Lung (tissue), 12 donors: ENCODE measurements around the gene PSD2. TPM values are rescaled to one million over a fixed set of nuclear protein-coding genes. Genes with fewer than 3 reads are reported as not detected.

ENCODE experiments used
- ATAC-seq: fragments of 200-7000 bp; cut with Tn5 transposase; one replicate; pipeline ENCODE4 v1.9.1; 2020; ENCODE audit warnings: moderate number of reproducible peaks; ENCODE audit not compliant: insufficient read depth, low FRiP score
- DNase-seq, 3 donors: peaks; one replicate each; pipeline ENCODE4 v3.0.0-alpha.2; 2013 to 2017
- H3K27ac ChIP-seq, 2 donors: one replicate each; pipeline ENCODE4 v1.5.1; 2013; ENCODE audit warnings: mild to moderate bottlenecking in 2 of 2, moderate library complexity in 2 of 2, control low read depth in 1 of 2, inconsistent platforms in 1 of 2, low read depth in 1 of 2, low read length in 1 of 2
- H3K27me3 ChIP-seq, 3 donors: one replicate each; pipeline ENCODE4 v1.5.1; 2013; ENCODE audit warnings: low read length in 2 of 3; ENCODE audit not compliant: control insufficient read depth in 3 of 3, insufficient read depth in 3 of 3
- H3K36me3 ChIP-seq, 4 donors: one replicate each; pipeline ENCODE4 v1.5.1; 2013; ENCODE audit warnings: low read length in 4 of 4, mild to moderate bottlenecking in 1 of 4, moderate library complexity in 1 of 4; ENCODE audit not compliant: control insufficient read depth in 4 of 4, insufficient read depth in 4 of 4
- H3K4me1 ChIP-seq, 5 donors: one replicate each; pipeline ENCODE4 v1.5.1; 2013; ENCODE audit warnings: low read length in 5 of 5, mild to moderate bottlenecking in 2 of 5, moderate library complexity in 1 of 5; ENCODE audit not compliant: control insufficient read depth in 5 of 5, insufficient read depth in 5 of 5
- H3K4me3 ChIP-seq: one replicate; pipeline ENCODE4 v1.5.1; 2013; ENCODE audit warnings: mild to moderate bottlenecking, control low read depth, moderate library complexity
- H3K9ac ChIP-seq, 2 donors: one replicate each; pipeline ENCODE4 v1.5.1; 2013; ENCODE audit warnings: low read length in 2 of 2, control low read depth in 1 of 2; ENCODE audit not compliant: insufficient read depth in 1 of 2
- H3K9me3 ChIP-seq, 4 donors: one replicate each; pipeline ENCODE4 v1.5.1; 2013; ENCODE audit warnings: low read length in 3 of 4, mild to moderate bottlenecking in 1 of 4, moderate library complexity in 1 of 4; ENCODE audit not compliant: control insufficient read depth in 4 of 4, insufficient read depth in 3 of 4
- CTCF ChIP-seq: IDR thresholded peaks from 2 replicates; pipeline ENCODE4 v1.5.1; 2012; ENCODE audit warnings: mild to moderate bottlenecking; ENCODE audit errors: control extremely low read depth, extremely low read depth
- WGBS, 2 donors: extraction: QIAGEN DNeasy Blood & Tissue Kit; methylation state at CpG; one replicate each; pipeline ENCODE4 v1.1.7; 2013; 5-methylcytosine and 5-hydroxymethylcytosine counted together
- polyA plus RNA-seq, 2 donors: library from polyadenylated mRNA; stranded (reverse); fragments of 200-250 nt; gene quantifications; one replicate each; pipeline ENCODE4 v1.2.1, GENCODE V29; 2013
- total RNA-seq, 2 donors: library from RNA; depleted of rRNA in 1 of 2; stranded (reverse); fragments of >200 nt in 1 of 2; gene quantifications; one replicate each; pipeline ENCODE4 v1.2.1, GENCODE V29; 2014 to 2021
- donor health status: control.
- donor health status: control.
- donor health status: Bipolar disorder and iron deficiency.
- donor health status: healthy.
- donor health status: DM: yes; HTN: yes; CAD: no.

Gene PSD2
- total and polyA plus RNA-seq, 4 donors = 0.01 to 0.20 (median 0.05) TPM

GRCh38 chr5:139787257-139787567 lies 8.4 kb upstream of the PSD2 start:
- Histone ChIP-seq H3K9ac (no peak overlapping the region), H3K9me3 (no peaks in the 10 kb centered on the region), H3K27me3 (peaks cover 0 to 4% (median 4%) of the 10 kb centered on the region in 3 donors), H3K27ac (no peak overlapping the region), H3K4me1 (peaks cover 0 to 9% (median 0%) of the 10 kb centered on the region in 5 donors), H3K36me3 (no peaks in the 10 kb centered on the region), H3K4me3 (no peak overlapping the region)
- ATAC-seq = no peak
- DNase-seq = no peak
- WGBS, 2 donors = 18 to 29% methylated on average over 5 of the region's 5 CpGs
- TF ChIP-seq CTCF = no peak

- Histone ChIP-seq H3K4me3 (peak overlapping the region; percentile 39), H3K9me3 (no peaks in the 10 kb centered on the region), H3K36me3 (no peaks in the 10 kb centered on the region), H3K9ac (peak overlapping the region in 1 of 2 donors; percentile 72), H3K27me3 (peaks cover 0 to 4% (median 4%) of the 10 kb centered on the region in 3 donors), H3K27ac (no peak overlapping the region), H3K4me1 (peaks cover 0 to 9% (median 0%) of the 10 kb centered on the region in 5 donors)
- WGBS, 2 donors = 0 to 1% methylated on average over 49 to 57 of the region's 57 CpGs
- DNase-seq (peak; percentile 83 to 90 (median 90)), ATAC-seq (peak; percentile 93)
- peak; percentile 95 for TF ChIP-seq CTCF
Measured at GRCh38 chr5:139787568-139788293, 7.9 kb upstream of the PSD2 start.

- no peaks in the 10 kb centered on the region for H3K36me3 ChIP-seq
- no peaks in the 10 kb centered on the region for H3K9me3 ChIP-seq
- H3K27ac ChIP-seq = no peak overlapping the region
- ATAC-seq (no peak), DNase-seq (no peak)
- peaks cover 0 to 4% (median 2%) of the 10 kb centered on the region in 3 donors for H3K27me3 ChIP-seq
- WGBS, 2 donors = 48% methylated on average over 32 of the region's 32 CpGs
- H3K9ac ChIP-seq = no peak overlapping the region
- no peak for TF ChIP-seq CTCF
- no peak overlapping the region for H3K4me3 ChIP-seq
- peaks cover 0 to 9% (median 0%) of the 10 kb centered on the region in 5 donors for H3K4me1 ChIP-seq
Measured at GRCh38 chr5:139788294-139788910, 7.2 kb upstream of the PSD2 start.
